Heart left ventricle (tissue), 13 donors: ENCODE results near the gene NFKB2.

Experiments used
- POLR2A ChIP-seq, 2 donors: fragments of 450-650 bp; IDR thresholded peaks; one replicate each; pipeline ENCODE4 v1.6.1; 2017; ENCODE audit warnings: antibody characterized with exemption in 2 of 2, mild to moderate bottlenecking in 2 of 2, moderate library complexity in 2 of 2
- TF ChIP-seq, protein P1 (sequence below), 12 donors: fragments of 200-600 bp; sonication (generic) in 4 of 12; IDR thresholded peaks; one replicate each; pipeline versions ENCODE4 v1.5.0 to v1.8.0; 2018 to 2022; ENCODE audit warnings: antibody characterized with exemption in 12 of 12, mild to moderate bottlenecking in 5 of 12
- donor health status: ischemic (EF 13 %, LVEDD 7.1; RV severe dilation, severe dysfunction).
- donor health status: DM: no; HTN: yes; CAD: no.
- donor health status: DM: no; HTN: no; CAD: no.
- donor health status: ischemic (EF 25% LVEDD 6.9; RV normal size, moderate dysfunction).
- donor health status: ischemic (EF 25% LVEDD 5.7; RV mildly dilated, moderate dysfunction).
- donor health status: ischemic (EF 35%, LVEDD 5.7; RV mildly dilated, moderate dysfunction).
- donor health status: nonischemic (EF 11% LVEDD 7.7; RV severe dilation, severe dysfunction).
- donor health status: DM: yes; HTN: yes; CAD: no.
- donor health status: PGD.
- donor health status: ischemic (EF 29% LVEDD 5.4; RV normal size, mild dysfunction).
- donor health status: nonischemic (EF 23%, LVEDD 6.1; RV moderate dilation, normal function).

- TF ChIP-seq, protein P1, sequence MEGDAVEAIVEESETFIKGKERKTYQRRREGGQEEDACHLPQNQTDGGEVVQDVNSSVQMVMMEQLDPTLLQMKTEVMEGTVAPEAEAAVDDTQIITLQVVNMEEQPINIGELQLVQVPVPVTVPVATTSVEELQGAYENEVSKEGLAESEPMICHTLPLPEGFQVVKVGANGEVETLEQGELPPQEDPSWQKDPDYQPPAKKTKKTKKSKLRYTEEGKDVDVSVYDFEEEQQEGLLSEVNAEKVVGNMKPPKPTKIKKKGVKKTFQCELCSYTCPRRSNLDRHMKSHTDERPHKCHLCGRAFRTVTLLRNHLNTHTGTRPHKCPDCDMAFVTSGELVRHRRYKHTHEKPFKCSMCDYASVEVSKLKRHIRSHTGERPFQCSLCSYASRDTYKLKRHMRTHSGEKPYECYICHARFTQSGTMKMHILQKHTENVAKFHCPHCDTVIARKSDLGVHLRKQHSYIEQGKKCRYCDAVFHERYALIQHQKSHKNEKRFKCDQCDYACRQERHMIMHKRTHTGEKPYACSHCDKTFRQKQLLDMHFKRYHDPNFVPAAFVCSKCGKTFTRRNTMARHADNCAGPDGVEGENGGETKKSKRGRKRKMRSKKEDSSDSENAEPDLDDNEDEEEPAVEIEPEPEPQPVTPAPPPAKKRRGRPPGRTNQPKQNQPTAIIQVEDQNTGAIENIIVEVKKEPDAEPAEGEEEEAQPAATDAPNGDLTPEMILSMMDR (IDR thresholded peaks at IDR 0.05): no peak
- TF ChIP-seq POLR2A (IDR thresholded peaks at IDR 0.05): no peak
These were observed 21.2 kb downstream of the NFKB2 start for GRCh38 chr10:102416695-102417094.
